Uterus (tissue), 4 donors: Measurements from ENCODE around the gene NAA20. TPM values are rescaled to one million over a fixed set of nuclear protein-coding genes. Genes with fewer than 3 reads are reported as not detected.
A peak's percentile ranks its signal among the peaks of the same experiment; 100 is the strongest.

Experiments used
- DNase-seq, 2 donors: peaks; one replicate each; pipeline ENCODE4 v3.0.0-alpha.2; 2019 to 2020
- H3K27ac ChIP-seq, 2 donors: fragments of 200-600 bp; sonication (generic); 1 replicate in 1 of 2; 2 replicates in 1 of 2; pipeline ENCODE4 v1.5.1; 2016 to 2018
- H3K27me3 ChIP-seq, 2 donors: fragments of 200-600 bp; sonication (generic); one replicate each; pipeline ENCODE4 v1.5.1; 2018 to 2019; ENCODE audit warnings: control low read depth in 1 of 2
- H3K36me3 ChIP-seq, 2 donors: fragments of 200-600 bp; sonication (generic); one replicate each; pipeline ENCODE4 v1.5.1; 2019; ENCODE audit warnings: control low read depth in 1 of 2
- H3K4me1 ChIP-seq, 2 donors: fragments of 200-600 bp; sonication (generic); one replicate each; pipeline ENCODE4 v1.5.1; 2018 to 2019; ENCODE audit warnings: control low read depth in 1 of 2
- H3K4me3 ChIP-seq, 2 donors: fragments of 200-600 bp; sonication (generic); 1 replicate in 1 of 2; 2 replicates in 1 of 2; pipeline ENCODE4 v1.5.1; 2018 to 2019; ENCODE audit warnings: mild to moderate bottlenecking in 1 of 2
- H3K9me3 ChIP-seq, 2 donors: fragments of 200-600 bp; sonication (generic); one replicate each; pipeline ENCODE4 v1.5.1; 2019; ENCODE audit warnings: control low read depth in 1 of 2
- POLR2A ChIP-seq, 2 donors: fragments of 450-650 bp; IDR thresholded peaks; one replicate each; pipeline ENCODE4 v1.6.1; 2016; ENCODE audit warnings: antibody characterized with exemption in 2 of 2, mild to moderate bottlenecking in 1 of 2, moderate library complexity in 1 of 2
- intact Hi-C: fragments of 100-400 bp; cut with DNase I; formaldehyde crosslinking; loops from one replicate; pipeline ENCODE4 v1.15.1; 2023; ENCODE audit warnings: low total_unique reads
- total RNA-seq, 4 donors: library from RNA; depleted of rRNA in 3 of 4; stranded (reverse); fragments of >200 nt in 3 of 4; gene quantifications; one replicate each; pipeline versions ENCODE4 v1.1.0 to v1.2.4, GENCODE V29; 2014 to 2023
- TF ChIP-seq, protein P1 (sequence below), 4 experiments: fragments of 200-600 bp in 2 of 4; fragments of 450-650 bp in 2 of 4; sonication (generic) in 2 of 4; IDR thresholded peaks; one replicate each; pipeline ENCODE4 v1.5.1; 2016 to 2019; ENCODE audit warnings: antibody characterized with exemption in 4 of 4, mild to moderate bottlenecking in 2 of 4, moderate library complexity in 1 of 4
- donor health status: DM: yes; HTN: yes; CAD: no.

NAA20 gene
- total RNA-seq, 4 donors from 2014 or later: 24.7 to 55.7 (median 35.2) TPM

DNA sequence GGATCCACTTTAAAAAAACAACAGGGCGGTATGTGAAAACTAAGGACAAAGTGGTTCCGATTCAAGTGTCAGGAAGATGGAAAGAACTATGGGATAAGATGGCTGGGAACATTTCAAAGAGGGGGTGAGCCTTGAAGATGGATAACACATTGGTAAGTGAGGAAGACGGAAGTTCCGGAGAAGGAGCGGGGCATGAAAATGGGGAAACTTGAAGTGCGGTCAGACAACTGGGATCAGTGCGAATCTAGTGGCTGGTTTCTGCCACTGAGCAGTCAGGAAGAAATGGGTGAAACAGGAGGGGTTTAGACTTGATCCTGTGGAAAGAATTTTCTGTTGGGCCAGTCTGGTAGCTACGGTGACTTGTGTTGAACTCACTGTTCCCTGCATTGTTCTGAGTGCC, 1.2 kb downstream of the NAA20 start:
- DNase-seq: no peak
- H3K27ac ChIP-seq: peak overlapping the region; percentile 69 to 81
- peaks cover 3% of the 10 kb centered on the region in 2 donors for H3K4me1 ChIP-seq
- H3K9me3 ChIP-seq: no peaks in the 10 kb centered on the region
- H3K4me3 ChIP-seq: peak overlapping the region; percentile 59 to 94
- intact Hi-C loops: no loop called here
- TF ChIP-seq, protein P1, sequence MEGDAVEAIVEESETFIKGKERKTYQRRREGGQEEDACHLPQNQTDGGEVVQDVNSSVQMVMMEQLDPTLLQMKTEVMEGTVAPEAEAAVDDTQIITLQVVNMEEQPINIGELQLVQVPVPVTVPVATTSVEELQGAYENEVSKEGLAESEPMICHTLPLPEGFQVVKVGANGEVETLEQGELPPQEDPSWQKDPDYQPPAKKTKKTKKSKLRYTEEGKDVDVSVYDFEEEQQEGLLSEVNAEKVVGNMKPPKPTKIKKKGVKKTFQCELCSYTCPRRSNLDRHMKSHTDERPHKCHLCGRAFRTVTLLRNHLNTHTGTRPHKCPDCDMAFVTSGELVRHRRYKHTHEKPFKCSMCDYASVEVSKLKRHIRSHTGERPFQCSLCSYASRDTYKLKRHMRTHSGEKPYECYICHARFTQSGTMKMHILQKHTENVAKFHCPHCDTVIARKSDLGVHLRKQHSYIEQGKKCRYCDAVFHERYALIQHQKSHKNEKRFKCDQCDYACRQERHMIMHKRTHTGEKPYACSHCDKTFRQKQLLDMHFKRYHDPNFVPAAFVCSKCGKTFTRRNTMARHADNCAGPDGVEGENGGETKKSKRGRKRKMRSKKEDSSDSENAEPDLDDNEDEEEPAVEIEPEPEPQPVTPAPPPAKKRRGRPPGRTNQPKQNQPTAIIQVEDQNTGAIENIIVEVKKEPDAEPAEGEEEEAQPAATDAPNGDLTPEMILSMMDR (IDR thresholded peaks at IDR 0.05): no peak
- no peak for TF ChIP-seq POLR2A (IDR thresholded peaks at IDR 0.05)
- H3K36me3 ChIP-seq: no peaks in the 10 kb centered on the region
- no peaks in the 10 kb centered on the region for H3K27me3 ChIP-seq

DNA sequence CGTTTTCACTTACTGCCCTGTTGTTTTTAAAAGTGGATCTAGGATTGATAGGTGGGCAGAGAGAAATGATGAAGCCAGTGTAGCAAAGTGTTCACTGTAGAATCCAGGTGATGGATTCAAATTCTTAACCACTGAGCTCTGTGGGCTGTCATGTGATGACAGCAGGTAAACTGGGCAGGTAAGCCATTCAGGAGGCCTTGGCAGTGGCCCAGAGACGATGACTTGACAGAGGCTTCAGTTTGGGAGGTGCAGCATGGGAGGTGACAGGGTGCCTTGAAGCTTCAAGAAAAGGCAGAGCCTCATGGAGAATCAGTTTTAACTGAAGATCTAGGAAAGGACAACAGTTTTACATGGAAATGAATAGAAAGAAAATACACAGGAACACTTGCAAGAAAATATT, 2.0 kb downstream of the NAA20 start:
- no peaks in the 10 kb centered on the region for H3K27me3 ChIP-seq
- no peak overlapping the region for H3K4me3 ChIP-seq
- H3K27ac ChIP-seq: peak overlapping the region in 1 of 2 donors; percentile 20
- no peaks in the 10 kb centered on the region for H3K9me3 ChIP-seq
- intact Hi-C loops: no loop called here
- H3K36me3 ChIP-seq: no peaks in the 10 kb centered on the region
- peaks cover 3% of the 10 kb centered on the region in 2 donors for H3K4me1 ChIP-seq
- DNase-seq: no peak
- TF ChIP-seq, protein P1 (IDR thresholded peaks at IDR 0.05): no peak
- no peak for TF ChIP-seq POLR2A (IDR thresholded peaks at IDR 0.05)

DNA sequence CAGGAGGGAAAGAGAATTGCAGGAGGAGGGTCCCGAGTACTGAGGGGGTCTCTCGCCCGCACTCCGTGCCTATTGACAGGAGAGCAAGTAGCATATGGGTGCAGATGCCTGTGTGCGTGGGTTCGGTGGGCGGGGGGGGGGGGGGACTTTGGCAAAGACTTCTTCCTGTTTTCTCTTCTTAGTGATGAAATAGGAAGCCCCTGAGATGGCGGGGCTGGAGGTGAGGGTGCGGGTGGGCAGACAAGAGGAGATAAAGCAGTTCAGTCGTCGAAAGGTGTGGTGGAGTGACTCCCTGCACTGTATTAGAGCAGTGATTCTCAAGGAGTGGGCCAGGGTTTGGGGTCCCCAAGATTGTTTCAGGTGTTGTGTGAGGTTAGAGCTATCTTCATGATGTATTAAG, 3.7 kb downstream of the NAA20 start:
- Histone ChIP-seq H3K27me3 (no peaks in the 10 kb centered on the region), H3K27ac (no peak overlapping the region), H3K4me3 (no peak overlapping the region), H3K36me3 (no peaks in the 10 kb centered on the region), H3K4me1 (peaks cover 3% of the 10 kb centered on the region in 2 donors), H3K9me3 (no peaks in the 10 kb centered on the region)
- no peak for DNase-seq
- intact Hi-C loops: no loop called here
- TF ChIP-seq, protein P1 (IDR thresholded peaks at IDR 0.05): no peak
- no peak for TF ChIP-seq POLR2A (IDR thresholded peaks at IDR 0.05)

DNA sequence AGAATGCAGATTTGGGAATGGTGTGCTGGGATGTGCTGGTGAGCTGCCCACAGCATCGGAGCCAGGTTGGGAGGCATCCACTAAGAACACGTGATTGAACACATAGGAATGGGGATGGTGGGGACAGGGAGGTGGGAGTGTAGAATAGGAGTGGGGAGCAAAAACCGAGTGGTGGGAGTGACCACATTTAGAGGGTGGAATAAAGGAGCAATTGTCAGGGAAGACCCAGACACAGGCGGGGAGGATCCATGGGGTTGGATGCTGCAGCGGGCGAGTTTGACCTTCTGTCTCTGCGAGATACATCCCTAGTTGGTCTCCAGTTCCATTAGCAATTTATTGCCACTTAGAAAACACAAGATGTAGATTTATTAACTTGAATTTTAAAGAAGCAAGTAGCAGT, 4.7 kb downstream of the NAA20 start:
- Histone ChIP-seq H3K27me3 (no peaks in the 10 kb centered on the region), H3K9me3 (no peaks in the 10 kb centered on the region), H3K4me1 (peaks cover 3% of the 10 kb centered on the region in 2 donors), H3K27ac (peak overlapping the region; percentile 1 to 35), H3K36me3 (no peaks in the 10 kb centered on the region), H3K4me3 (no peak overlapping the region)
- DNase-seq: no peak
- TF ChIP-seq POLR2A (IDR thresholded peaks at IDR 0.05): no peak
- TF ChIP-seq, protein P1 (IDR thresholded peaks at IDR 0.05): no peak
- intact Hi-C loops: no loop called here

DNA sequence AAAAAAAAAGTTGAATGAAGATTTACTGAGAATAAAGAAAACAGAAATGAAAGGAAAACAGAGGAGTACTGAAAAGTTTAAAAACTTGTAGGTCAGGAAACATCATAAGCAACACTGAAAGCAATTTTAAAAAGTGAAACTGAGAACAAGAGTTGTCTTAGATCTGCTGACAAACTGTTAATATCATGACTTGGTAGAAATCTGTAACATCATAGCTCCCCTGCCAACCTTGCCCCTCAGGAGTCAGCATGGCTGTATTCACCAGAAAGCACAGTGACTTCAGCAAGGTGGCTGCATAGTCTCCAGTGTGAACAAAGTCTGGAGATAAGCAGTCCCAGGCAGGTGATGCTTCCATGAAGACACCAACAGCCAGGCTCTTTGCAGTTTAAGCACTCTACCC, 5.3 kb downstream of the NAA20 start:
- Histone ChIP-seq H3K4me1 (peaks cover 3% of the 10 kb centered on the region in 2 donors), H3K27ac (peak overlapping the region in 1 of 2 donors; percentile 35), H3K4me3 (no peak overlapping the region), H3K27me3 (no peaks in the 10 kb centered on the region), H3K36me3 (no peaks in the 10 kb centered on the region), H3K9me3 (no peaks in the 10 kb centered on the region)
- TF ChIP-seq POLR2A (IDR thresholded peaks at IDR 0.05): no peak
- TF ChIP-seq, protein P1 (IDR thresholded peaks at IDR 0.05): no peak
- intact Hi-C loops: no loop called here
- DNase-seq: no peak
